HG02763 (cell line): ENCODE measurements around the gene ZNRF3.
"Not testable (repeated sequence)": the region's sequence is repeated elsewhere in the genome, so short reads cannot be mapped to it uniquely, and the experiment has no call there.

Source experiments
- ATAC-seq: cut with Tn5 transposase; IDR thresholded peaks from one replicate; pipeline ENCODE4 v1.9.1; 2021; ENCODE audit warnings: mild to moderate bottlenecking, moderate library complexity; ENCODE audit not compliant: unreplicated experiment

ZNRF3 gene

DNA sequence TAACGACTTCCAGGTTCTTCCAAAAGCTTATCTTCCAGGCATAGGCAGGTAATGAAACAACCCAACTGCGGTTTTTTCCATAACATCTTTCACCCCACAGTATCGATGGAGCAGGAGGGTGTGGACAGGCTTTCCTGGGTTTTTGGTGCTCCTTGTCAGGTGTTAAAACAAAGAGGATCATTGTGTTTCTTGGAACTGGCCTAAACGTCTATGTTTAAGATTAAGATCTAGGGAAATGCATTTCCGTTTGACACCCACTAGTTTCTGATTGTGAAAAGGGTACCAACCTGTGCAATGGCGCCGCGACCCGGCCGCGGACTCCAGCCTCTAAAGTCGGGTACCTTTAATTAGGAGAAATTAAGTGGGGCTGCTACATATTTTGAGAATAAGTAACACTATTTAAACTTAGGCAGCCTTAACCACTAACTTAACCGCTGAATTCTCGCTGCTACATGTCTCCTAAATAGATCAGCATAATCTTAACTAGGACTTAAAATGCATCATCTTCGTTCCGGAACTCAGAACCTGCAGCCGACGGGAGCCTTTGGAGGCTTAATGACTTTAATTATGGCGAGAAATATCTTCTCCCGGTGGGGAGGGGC lies 146.7 kb downstream of the ZNRF3 start:
- no peak for ATAC-seq

DNA sequence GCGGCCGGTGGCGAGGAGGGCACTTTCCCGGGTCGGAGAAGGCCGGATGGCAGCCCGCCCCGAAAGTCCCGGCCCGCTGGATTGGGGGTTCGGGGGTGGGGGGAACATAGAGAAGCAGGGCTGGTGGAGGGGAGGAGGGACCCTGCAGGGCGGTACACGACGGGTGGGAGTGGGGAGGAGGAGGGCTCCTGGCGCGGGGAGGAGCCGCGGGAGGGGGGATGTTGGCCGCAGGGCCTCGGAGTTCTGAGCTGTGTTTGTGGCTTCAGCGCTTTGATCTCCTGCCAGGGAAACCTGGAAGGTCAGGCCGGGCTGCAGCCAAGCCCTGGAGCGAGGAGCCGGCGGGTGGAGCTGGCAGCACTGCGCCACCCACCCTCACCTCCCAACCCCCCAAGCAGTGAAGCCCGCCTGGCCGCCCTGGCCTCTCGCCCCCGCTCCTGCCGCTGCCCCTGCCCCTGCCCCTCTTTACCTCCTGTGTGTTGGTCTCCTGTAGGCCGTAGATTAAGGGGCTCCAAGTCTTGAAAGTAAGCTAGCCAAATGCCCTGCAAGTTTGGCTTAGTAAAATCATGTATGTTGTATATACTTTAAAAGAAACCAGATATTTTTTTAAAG lies 147.3 kb downstream of the ZNRF3 start:
- no peak for ATAC-seq

DNA sequence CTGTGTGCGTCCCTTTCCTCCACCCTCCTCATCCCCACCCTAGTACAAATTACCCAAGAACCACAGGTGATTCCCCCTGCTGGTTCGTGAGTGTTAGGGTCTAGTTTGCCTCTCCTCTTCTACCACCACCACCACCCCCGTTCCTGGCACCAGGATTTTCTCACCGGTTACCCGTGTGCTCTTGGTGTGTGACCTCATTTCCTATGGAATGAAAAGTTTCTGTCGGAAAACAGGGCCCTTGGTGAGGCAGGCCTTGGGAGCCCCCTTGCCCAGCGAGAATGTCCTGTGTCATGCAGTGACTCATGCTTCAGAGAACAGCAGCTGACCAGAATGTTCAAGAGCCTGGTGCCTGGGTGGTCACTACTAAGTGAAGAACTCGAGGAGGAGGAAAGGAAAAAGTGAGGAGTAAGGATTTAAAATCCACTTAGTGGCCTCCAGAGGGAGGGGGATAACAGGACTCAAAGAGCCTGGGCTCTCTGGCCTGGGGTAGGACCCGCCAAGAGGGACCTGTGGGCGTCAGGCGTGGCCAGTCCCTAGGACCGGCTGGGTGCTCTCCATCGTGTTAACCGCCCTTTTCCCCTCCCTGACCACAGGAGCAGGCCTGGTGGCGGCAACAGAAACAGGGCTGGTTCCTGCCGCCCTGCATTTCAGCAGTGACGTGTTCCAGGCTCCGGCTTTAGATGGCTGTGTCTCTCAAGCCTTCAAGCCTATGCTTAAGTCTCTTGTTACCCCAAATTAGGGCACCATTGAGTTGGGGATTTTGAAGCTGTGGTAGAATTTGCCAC lies 148.0 kb downstream of the ZNRF3 start:
- ATAC-seq = no peak

DNA sequence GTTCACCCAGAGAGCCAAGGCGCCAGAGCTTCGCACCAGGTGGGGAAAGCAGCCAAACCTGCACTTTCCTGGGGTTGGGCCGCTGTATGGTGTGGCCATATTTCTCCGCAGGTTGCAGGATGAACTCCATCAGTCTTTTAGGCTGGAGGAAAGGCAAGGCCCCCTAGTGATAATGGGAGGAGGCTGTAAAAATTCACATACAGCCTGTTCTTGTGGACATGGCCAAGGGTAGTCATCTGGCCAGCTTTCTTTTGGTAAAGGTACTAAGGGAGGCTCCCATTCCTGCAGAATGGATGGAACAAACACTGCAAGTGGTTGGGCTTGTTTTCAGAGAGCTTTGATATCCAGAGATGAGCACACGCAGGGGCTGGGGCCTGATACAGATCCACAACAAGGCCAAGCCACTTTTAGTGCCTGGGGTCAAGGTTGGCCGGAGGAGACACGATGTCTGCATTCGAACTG lies 148.7 kb downstream of the ZNRF3 start:
- no peak for ATAC-seq

DNA sequence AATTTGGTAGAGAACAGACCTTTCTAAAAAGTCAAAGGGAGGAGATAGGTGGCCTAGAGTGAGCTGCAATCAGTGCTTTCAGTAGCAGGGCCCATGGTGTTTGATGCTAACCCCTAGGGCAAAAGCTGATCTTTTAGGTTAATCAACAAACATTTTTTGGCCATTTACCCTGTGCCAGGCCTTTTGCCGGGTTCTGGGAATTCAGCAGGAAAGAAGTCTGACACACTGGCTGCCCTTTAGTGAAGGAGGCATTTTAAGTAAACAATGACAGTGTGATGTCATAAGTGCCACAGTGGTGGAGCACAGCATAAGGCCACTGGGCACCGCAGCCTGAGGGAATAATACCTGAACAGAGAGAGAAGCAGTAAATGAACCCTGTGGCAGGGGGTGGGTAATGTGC lies 149.2 kb downstream of the ZNRF3 start:
- no peak for ATAC-seq

DNA sequence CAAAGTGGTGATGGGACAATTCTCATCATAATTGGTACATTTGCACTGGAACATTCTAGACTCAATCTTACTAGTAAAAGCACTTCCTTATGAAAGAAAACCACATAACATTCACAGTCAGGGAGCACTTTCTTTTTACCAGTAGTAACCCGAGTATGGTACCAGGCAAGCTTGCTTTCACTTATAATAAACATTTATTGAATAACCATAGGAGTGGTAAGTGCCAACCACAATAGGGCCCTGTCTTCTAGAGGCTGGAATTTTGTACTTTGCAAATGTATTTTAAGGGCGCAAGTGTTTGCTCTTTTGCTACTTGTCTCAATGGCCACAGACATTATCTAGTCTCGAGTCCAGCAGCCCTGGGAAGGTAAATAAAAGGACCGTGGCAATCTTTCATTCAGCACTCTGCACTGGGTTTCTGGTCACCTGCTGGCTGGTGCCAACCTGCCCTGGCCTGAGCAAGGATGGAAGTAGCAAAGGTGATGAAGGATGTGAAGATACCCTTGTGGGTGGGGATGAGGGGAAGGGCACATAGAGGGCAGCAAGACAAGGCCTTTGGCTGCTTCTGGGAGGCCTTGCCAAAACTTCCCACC lies 154.1 kb downstream of the ZNRF3 start:
- no peak for ATAC-seq

DNA sequence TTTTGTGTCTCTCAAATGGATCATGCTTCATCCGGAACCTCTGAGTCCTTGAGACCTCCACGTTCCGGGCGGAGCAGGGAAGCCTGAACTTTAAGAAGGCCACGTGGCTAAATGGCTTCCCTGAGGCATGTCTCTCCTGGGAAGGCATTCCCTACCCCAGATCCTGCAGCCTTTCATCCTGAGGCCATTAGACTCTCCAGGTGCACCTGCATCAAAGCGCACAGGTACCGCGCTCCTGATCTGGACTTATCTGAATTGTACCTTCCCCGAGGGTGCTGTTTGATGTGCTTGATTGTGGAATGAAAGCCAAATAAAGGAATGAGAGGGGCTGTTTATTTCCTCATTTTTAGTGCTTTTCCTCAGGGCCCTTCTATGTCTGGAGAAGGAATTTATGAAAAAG lies 155.8 kb downstream of the ZNRF3 start:
- no peak for ATAC-seq

DNA sequence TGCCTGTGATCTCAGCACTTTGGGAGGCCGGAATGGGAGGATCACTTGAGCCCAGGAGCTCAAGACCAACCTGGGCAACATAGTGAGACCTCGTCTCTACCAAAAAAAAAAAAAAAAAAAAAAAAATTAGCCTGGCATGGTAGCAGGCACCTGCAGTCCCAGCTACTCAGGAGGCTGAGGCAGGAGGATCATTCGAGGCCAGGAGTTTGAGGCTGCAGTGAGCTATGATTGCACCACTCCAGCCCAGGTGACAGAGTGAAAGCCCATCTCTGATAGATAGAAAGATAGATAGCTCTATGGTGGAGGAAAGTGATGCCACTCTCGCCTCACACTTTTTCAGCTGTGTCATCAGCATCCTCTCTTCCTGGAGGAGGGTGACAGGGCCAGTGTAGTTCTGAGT lies 156.3 kb downstream of the ZNRF3 start:
- ATAC-seq = not testable (repeated sequence)

DNA sequence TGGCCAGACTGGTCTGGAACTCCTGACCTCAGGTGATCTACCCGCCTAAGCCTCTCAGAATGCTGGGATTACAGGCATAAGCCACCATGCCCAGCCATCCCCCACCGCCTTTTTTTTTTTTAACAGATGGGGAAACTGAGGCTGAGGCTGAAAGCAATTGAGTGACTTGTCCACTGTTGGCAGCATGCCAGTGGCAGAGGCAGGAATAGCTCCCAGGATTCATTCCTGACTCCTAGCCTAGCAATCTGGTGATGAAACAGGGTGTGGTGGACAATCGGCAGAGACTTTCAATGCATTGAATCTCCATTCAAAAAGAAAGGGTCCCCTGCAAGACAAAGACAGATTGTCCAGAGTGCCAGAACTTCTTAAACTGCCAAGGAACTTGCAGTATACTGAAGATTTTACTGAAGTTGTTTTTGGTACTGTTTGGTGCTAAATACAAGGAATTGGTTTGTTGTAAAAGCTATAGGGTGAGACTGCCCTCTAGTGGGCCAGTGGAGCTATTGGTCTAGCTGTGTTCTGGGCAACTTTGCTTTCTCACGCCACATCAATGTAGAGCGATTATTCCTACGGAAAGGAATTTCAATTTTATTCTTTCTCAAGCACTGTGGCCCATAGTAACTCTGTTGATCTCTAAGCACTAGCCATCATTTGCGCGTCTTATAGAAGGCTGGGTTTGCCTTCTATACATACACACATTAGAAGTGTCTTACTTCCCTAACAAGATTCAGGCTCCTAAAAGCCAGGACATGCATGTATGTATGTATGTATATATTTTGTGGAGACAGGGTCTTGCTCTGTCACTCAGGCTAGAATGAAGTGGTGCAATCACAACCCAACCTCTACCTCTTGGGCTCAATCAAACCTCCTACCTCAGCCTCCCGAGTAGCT lies 157.3 kb downstream of the ZNRF3 start:
- no peak for ATAC-seq

DNA sequence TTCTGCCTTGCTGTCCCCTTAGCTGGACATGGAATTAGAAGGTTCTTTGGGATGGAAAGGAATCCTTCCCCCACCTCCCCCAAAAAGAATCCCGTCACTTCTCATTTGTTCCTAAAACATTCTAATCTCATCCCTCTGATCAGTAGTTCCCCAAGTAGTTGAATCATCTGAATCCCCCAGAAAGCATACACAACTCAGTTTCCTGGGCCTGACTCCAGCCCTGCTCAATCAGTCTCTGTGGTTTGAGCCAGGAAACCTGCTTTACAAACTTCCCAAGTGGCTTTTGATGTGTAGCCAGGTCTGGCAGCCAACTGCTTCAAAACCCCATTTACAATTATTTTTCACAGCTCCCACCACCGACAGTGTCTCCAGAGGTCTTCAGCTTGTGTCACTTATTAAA lies 158.0 kb downstream of the ZNRF3 start:
- no peak for ATAC-seq

DNA sequence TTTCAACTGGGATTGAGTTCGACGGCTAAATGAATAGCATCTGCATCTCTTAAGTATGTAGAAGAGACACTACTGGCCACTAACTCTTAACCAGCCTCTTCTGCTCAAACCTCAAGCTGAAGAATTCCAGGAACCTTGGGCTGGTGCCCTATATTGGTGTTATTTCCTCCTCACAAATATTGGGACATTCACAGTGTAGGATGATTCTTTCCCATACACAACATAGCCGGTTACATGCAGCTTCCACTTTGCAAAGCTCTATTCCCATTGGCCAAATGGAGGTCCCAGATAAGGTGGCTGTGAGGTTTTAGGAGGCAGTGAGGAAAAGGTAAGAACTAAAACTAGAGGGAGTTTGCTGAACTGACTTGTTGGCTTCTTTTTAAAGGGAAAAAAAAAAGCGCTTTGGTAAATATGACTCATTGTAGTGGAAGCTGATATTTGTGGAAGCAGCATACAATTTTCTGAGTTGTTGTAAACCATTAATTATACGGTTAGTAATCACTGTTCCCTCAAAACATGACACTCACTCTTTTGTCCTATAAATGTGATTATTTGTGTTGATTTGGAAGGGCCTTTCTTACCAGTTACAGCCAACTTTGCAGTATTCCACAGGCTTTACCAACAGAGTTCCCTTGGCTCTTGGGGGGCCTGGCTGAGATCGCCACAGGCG lies 160.7 kb downstream of the ZNRF3 start:
- ATAC-seq = no peak

DNA sequence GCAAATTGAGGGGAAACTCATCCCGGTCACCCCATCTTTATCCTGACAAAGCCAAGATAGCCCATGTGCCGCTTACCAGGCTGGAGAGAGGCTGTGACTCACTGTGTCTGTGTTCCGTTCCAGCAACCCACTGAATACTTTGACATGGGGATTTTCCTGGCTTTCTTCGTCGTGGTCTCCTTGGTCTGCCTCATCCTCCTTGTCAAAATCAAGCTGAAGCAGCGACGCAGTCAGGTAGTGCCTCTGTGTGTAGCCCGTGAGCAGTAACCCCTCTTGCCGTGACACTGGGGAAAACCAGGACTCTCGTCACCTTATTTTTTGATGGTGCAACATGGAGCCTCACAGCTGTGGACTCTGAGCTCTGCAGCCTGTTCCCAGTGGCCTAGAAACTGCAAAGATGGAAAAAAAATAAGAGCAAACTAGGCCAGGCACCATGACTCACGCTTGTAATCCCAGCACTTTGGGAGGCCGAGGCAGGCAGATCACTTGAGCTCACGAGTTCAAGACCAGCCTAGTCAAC lies 161.3 kb downstream of the ZNRF3 start:
- ATAC-seq = no peak

DNA sequence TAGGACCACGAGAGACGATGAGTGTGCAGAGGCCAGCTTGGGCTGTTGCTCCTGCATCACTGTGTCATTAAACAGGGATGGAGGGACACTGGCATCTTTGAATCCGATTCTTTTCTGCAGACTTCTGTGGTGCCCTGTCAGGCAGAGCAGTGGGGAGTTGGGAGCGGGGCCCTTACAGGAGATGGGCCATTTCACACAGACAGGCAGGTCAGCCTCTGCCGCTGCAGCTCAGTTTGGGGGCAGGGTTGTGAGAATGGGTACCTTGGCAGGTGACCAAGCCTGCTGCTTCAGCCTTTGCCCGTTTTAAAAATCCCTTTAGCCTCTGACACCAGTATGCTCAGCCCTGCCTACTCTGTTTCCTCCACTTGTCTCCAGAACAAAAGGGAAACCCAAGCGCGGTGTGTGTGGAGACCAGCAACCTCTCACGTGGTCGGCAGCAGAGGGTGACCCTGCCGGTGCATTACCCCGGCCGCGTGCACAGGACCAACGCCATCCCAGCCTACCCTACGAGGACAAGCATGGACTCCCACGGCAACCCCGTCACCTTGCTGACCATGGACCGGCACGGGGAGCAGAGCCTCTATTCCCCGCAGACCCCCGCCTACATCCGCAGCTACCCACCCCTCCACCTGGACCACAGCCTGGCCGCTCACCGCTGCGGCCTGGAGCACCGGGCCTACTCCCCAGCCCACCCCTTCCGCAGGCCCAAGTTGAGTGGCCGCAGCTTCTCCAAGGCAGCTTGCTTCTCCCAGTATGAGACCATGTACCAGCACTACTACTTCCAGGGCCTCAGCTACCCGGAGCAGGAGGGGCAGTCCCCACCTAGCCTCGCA lies 165.7 kb downstream of the ZNRF3 start:
- ATAC-seq = no peak

DNA sequence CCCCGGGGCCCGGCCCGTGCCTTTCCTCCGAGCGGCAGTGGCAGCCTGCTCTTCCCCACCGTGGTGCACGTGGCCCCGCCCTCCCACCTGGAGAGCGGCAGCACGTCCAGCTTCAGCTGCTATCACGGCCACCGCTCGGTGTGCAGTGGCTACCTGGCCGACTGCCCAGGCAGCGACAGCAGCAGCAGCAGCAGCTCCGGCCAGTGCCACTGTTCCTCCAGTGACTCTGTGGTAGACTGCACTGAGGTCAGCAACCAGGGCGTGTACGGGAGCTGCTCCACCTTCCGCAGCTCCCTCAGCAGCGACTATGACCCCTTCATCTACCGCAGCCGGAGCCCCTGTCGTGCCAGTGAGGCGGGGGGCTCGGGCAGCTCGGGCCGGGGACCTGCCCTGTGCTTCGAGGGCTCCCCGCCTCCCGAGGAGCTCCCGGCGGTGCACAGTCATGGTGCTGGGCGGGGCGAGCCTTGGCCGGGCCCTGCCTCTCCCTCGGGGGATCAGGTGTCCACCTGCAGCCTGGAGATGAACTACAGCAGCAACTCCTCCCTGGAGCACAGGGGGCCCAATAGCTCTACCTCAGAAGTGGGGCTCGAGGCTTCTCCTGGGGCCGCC lies 166.4 kb downstream of the ZNRF3 start:
- no peak for ATAC-seq

DNA sequence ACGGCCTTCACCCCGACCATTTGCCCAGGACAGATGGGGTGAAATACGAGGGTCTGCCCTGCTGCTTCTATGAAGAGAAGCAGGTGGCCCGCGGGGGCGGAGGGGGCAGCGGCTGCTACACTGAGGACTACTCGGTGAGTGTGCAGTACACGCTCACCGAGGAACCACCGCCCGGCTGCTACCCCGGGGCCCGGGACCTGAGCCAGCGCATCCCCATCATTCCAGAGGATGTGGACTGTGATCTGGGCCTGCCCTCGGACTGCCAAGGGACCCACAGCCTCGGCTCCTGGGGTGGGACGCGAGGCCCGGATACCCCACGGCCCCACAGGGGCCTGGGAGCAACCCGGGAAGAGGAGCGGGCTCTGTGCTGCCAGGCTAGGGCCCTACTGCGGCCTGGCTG lies 167.1 kb downstream of the ZNRF3 start:
- ATAC-seq = no peak

DNA sequence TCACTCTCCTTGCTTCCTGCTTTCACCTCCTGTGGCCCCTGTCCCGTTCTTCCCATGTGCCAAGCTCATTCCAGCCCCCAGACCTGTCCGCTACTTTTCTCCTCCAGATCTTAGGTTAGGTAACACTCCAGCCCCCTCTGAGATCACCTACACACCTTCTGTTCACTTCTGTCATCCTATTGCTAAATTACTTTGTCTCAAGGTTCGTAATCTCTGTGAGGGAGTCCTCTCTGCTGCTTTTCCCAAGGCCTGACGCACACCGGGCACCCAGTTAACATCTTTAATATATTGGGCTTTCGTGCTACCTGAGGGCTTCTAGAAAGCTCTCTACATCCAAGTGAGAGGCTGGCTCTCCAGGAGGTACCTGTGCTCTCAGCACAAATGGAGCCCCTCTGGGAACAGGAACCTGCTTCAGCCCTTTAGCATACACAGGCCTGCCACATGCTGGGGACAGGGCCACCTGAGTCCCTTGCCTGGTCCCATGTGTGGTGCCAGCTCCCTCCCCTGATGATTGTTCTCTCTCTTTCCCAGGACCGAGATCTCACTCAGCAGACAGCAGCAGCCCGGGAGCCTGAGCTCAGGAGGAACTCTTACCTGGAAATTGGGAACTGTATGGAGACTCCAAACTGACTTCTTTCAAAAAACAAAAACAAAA lies 169.8 kb downstream of the ZNRF3 start:
- no peak for ATAC-seq

DNA sequence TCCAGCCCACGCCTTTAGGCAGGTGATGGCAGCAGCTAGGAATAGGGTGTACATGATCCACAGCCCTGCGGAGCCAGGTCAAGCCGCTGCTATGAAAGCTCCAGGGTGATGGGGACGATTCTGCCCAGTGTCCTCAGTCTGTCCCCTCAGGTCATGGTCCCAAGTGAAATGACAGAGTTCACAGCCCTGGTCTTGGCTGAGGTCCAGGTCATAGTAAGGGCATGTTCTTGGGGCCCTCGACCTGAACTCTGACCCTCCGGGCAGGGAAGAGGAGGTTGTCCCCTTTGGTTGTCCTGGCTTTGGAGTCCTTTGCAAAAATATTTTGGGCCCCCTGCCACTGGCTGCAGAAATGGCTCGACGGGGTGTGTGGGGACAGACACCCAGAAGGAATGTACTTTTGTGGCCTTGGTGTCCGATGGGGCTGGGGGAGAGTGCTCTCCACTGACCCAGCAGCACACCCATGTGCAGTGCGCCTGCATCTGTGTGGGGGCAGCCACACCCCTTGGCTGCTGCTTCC lies 170.9 kb downstream of the ZNRF3 start:
- no peak for ATAC-seq

DNA sequence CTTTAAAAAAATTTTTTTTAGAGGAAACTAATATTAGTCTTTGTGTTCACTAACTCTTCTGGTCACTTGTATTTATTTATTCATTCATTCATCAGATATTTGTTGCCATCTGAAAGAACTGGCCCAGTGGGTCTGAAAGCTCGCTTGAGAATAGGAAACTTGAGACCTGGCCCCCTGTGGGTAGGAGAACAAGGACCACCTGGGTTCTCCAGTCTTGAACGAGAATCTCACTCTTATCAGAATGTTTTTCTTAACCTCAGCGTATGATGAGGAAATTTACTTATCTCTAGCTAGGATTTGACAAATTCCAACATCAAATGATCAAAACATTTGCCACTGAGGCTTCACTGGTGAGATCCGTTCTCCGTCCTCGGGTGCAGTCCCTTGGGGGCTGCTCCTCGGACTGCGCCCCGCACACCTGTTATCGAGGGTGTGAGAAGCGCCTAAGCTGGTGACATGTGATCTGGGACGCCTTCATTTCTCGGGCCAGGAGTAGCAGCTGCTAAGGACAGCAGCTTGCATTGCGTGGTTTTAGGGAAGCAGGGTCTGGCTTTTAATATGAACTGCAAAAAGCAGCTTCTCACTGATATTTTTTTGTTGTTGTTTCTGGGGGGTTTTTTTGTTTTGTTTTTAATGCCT lies 171.9 kb downstream of the ZNRF3 start:
- no peak for ATAC-seq
